Neural crest cell (in vitro differentiated cells): ENCODE results near the gene CLSTN2. TPM values are rescaled to one million over a fixed set of nuclear protein-coding genes. Genes with fewer than 3 reads are reported as not detected.

ENCODE experiments used
- DNase-seq: peaks from one replicate; pipeline ENCODE4 v3.0.0; 2021; ENCODE audit warnings: low read depth, mixed read lengths, low spot score
- H3K27ac Mint-ChIP-seq: one replicate; pipeline ENCODE4 v1.8.0; 2021; ENCODE audit warnings: mild to moderate bottlenecking, mixed read lengths; ENCODE audit not compliant: unreplicated experiment
- H3K27me3 Mint-ChIP-seq: 2 replicates; pipeline ENCODE4 v1.8.0; 2021; ENCODE audit warnings: low read depth, mild to moderate bottlenecking, mixed read lengths
- H3K36me3 Mint-ChIP-seq: 2 replicates; pipeline ENCODE4 v1.8.0; 2021; ENCODE audit warnings: low read depth, mild to moderate bottlenecking, mixed read lengths
- H3K4me1 Mint-ChIP-seq: 2 replicates; pipeline ENCODE4 v1.8.0; 2021; ENCODE audit warnings: mixed read lengths
- H3K4me3 Mint-ChIP-seq: one replicate; pipeline ENCODE4 v1.8.0; 2021; ENCODE audit warnings: mild to moderate bottlenecking, mixed read lengths
- H3K9me3 Mint-ChIP-seq: 2 replicates; pipeline ENCODE4 v1.8.0; 2021; ENCODE audit warnings: mixed read lengths
- CTCF ChIP-seq: fragments of 200-600 bp; sonication (generic); conservative IDR thresholded peaks from 2 replicates; pipeline ENCODE4 v1.5.0; 2021; ENCODE audit warnings: antibody characterized with exemption, mild to moderate bottlenecking
- total RNA-seq: library from RNA; stranded (reverse); gene quantifications from 2 replicates; pipeline ENCODE4 v1.2.1, GENCODE V29; 2021

The CLSTN2 gene
- total RNA-seq, 1 donor from 2014 or later = 1.9 TPM

- Mint-ChIP-seq H3K36me3 (no peaks in the 10 kb centered on the region), H3K4me1 (no peaks in the 10 kb centered on the region), H3K9me3 (no peaks in the 10 kb centered on the region), H3K27ac (no peak overlapping the region), H3K27me3 (no peaks in the 10 kb centered on the region), H3K4me3 (no peak overlapping the region)
- no peak for TF ChIP-seq CTCF
- DNase-seq = no peak
Measured at GRCh38 chr3:140456974-140457373, 522.0 kb downstream of the CLSTN2 start.

- Mint-ChIP-seq H3K27me3 (no peaks in the 10 kb centered on the region), H3K4me1 (no peaks in the 10 kb centered on the region), H3K27ac (no peak overlapping the region), H3K9me3 (no peaks in the 10 kb centered on the region), H3K4me3 (no peak overlapping the region), H3K36me3 (no peaks in the 10 kb centered on the region)
- DNase-seq = no peak
- TF ChIP-seq CTCF = no peak
Measured at GRCh38 chr3:140459462-140459861, 524.5 kb downstream of the CLSTN2 start.

- Mint-ChIP-seq H3K9me3 (no peaks in the 10 kb centered on the region), H3K27ac (no peak overlapping the region), H3K4me3 (no peak overlapping the region), H3K36me3 (no peaks in the 10 kb centered on the region), H3K4me1 (no peaks in the 10 kb centered on the region), H3K27me3 (no peaks in the 10 kb centered on the region)
- no peak for TF ChIP-seq CTCF
- DNase-seq = no peak
Measured at GRCh38 chr3:140461250-140461649, 526.3 kb downstream of the CLSTN2 start.

- Mint-ChIP-seq H3K4me1 (peaks cover 14% of the 10 kb centered on the region), H3K27me3 (no peaks in the 10 kb centered on the region), H3K4me3 (no peak overlapping the region), H3K9me3 (no peaks in the 10 kb centered on the region), H3K27ac (no peak overlapping the region), H3K36me3 (no peaks in the 10 kb centered on the region)
- TF ChIP-seq CTCF = no peak
- DNase-seq = no peak
Measured at GRCh38 chr3:140463355-140463754, 528.4 kb downstream of the CLSTN2 start.

GRCh38 chr3:140465988-140466387 is 531.0 kb downstream of the CLSTN2 start:
- no peaks in the 10 kb centered on the region for H3K27me3 Mint-ChIP-seq
- H3K27ac Mint-ChIP-seq = no peak overlapping the region
- TF ChIP-seq CTCF = no peak
- DNase-seq = no peak
- no peak overlapping the region for H3K4me3 Mint-ChIP-seq
- no peaks in the 10 kb centered on the region for H3K36me3 Mint-ChIP-seq
- no peaks in the 10 kb centered on the region for H3K9me3 Mint-ChIP-seq
- peaks cover 16% of the 10 kb centered on the region for H3K4me1 Mint-ChIP-seq

- Mint-ChIP-seq H3K4me1 (peaks cover 16% of the 10 kb centered on the region), H3K27me3 (no peaks in the 10 kb centered on the region), H3K9me3 (no peaks in the 10 kb centered on the region), H3K27ac (no peak overlapping the region), H3K36me3 (no peaks in the 10 kb centered on the region), H3K4me3 (no peak overlapping the region)
- no peak for TF ChIP-seq CTCF
- no peak for DNase-seq
Measured at GRCh38 chr3:140466535-140466934, 531.5 kb downstream of the CLSTN2 start.
